Lung (tissue), 12 donors: ENCODE data around the gene FTSJ3. TPM values are rescaled to one million over a fixed set of nuclear protein-coding genes. Genes with fewer than 3 reads are reported as not detected.

Experiments used
- ATAC-seq: fragments of 200-7000 bp; cut with Tn5 transposase; one replicate; pipeline ENCODE4 v1.9.1; 2020; ENCODE audit warnings: moderate number of reproducible peaks; ENCODE audit not compliant: insufficient read depth, low FRiP score
- DNase-seq, 3 donors: peaks; one replicate each; pipeline ENCODE4 v3.0.0-alpha.2; 2013 to 2017
- H3K27ac ChIP-seq, 2 donors: one replicate each; pipeline ENCODE4 v1.5.1; 2013; ENCODE audit warnings: mild to moderate bottlenecking in 2 of 2, moderate library complexity in 2 of 2, control low read depth in 1 of 2, inconsistent platforms in 1 of 2, low read depth in 1 of 2, low read length in 1 of 2
- H3K27me3 ChIP-seq, 3 donors: one replicate each; pipeline ENCODE4 v1.5.1; 2013; ENCODE audit warnings: low read length in 2 of 3; ENCODE audit not compliant: control insufficient read depth in 3 of 3, insufficient read depth in 3 of 3
- H3K36me3 ChIP-seq, 4 donors: one replicate each; pipeline ENCODE4 v1.5.1; 2013; ENCODE audit warnings: low read length in 4 of 4, mild to moderate bottlenecking in 1 of 4, moderate library complexity in 1 of 4; ENCODE audit not compliant: control insufficient read depth in 4 of 4, insufficient read depth in 4 of 4
- H3K4me1 ChIP-seq, 5 donors: one replicate each; pipeline ENCODE4 v1.5.1; 2013; ENCODE audit warnings: low read length in 5 of 5, mild to moderate bottlenecking in 2 of 5, moderate library complexity in 1 of 5; ENCODE audit not compliant: control insufficient read depth in 5 of 5, insufficient read depth in 5 of 5
- H3K4me3 ChIP-seq: one replicate; pipeline ENCODE4 v1.5.1; 2013; ENCODE audit warnings: mild to moderate bottlenecking, control low read depth, moderate library complexity
- H3K9ac ChIP-seq, 2 donors: one replicate each; pipeline ENCODE4 v1.5.1; 2013; ENCODE audit warnings: low read length in 2 of 2, control low read depth in 1 of 2; ENCODE audit not compliant: insufficient read depth in 1 of 2
- H3K9me3 ChIP-seq, 4 donors: one replicate each; pipeline ENCODE4 v1.5.1; 2013; ENCODE audit warnings: low read length in 3 of 4, mild to moderate bottlenecking in 1 of 4, moderate library complexity in 1 of 4; ENCODE audit not compliant: control insufficient read depth in 4 of 4, insufficient read depth in 3 of 4
- CTCF ChIP-seq: IDR thresholded peaks from 2 replicates; pipeline ENCODE4 v1.5.1; 2012; ENCODE audit warnings: mild to moderate bottlenecking; ENCODE audit errors: control extremely low read depth, extremely low read depth
- WGBS, 2 donors: extraction: QIAGEN DNeasy Blood & Tissue Kit; methylation state at CpG; one replicate each; pipeline ENCODE4 v1.1.7; 2013; 5-methylcytosine and 5-hydroxymethylcytosine counted together
- polyA plus RNA-seq, 2 donors: library from polyadenylated mRNA; stranded (reverse); fragments of 200-250 nt; gene quantifications; one replicate each; pipeline ENCODE4 v1.2.1, GENCODE V29; 2013
- total RNA-seq, 2 donors: library from RNA; depleted of rRNA in 1 of 2; stranded (reverse); fragments of >200 nt in 1 of 2; gene quantifications; one replicate each; pipeline ENCODE4 v1.2.1, GENCODE V29; 2014 to 2021
- donor health status: control.
- donor health status: control.
- donor health status: Bipolar disorder and iron deficiency.
- donor health status: healthy.
- donor health status: DM: yes; HTN: yes; CAD: no.

The FTSJ3 gene
- total and polyA plus RNA-seq, 4 donors, result 15.4 to 39.8 (median 29.6) TPM

GRCh38 chr17:63816669-63817068, 10.8 kb downstream of the FTSJ3 start:
- Histone ChIP-seq H3K4me3 (no peak overlapping the region), H3K27me3 (no peaks in the 10 kb centered on the region), H3K9ac (no peak overlapping the region), H3K9me3 (no peaks in the 10 kb centered on the region), H3K4me1 (peaks cover 0 to 5% (median 0%) of the 10 kb centered on the region in 5 donors), H3K36me3 (peaks cover 62 to 72% (median 65%) of the 10 kb centered on the region in 4 donors), H3K27ac (no peak overlapping the region)
- WGBS, 2 donors, result 80 to 93% methylated on average over 4 of the region's 4 CpGs
- DNase-seq (no peak), ATAC-seq (no peak)
- TF ChIP-seq CTCF, result no peak

- H3K9me3 ChIP-seq, result no peaks in the 10 kb centered on the region
- H3K4me3 ChIP-seq, result no peak overlapping the region
- no peak overlapping the region for H3K27ac ChIP-seq
- peaks cover 0 to 5% (median 0%) of the 10 kb centered on the region in 5 donors for H3K4me1 ChIP-seq
- WGBS, 2 donors, result 90 to 97% methylated on average over 2 of the region's 2 CpGs
- no peak for TF ChIP-seq CTCF
- H3K27me3 ChIP-seq, result no peaks in the 10 kb centered on the region
- H3K36me3 ChIP-seq, result peaks cover 58 to 74% (median 67%) of the 10 kb centered on the region in 4 donors
- H3K9ac ChIP-seq, result no peak overlapping the region
- DNase-seq (no peak), ATAC-seq (no peak)
Observed at GRCh38 chr17:63816123-63816522, 11.3 kb downstream of the FTSJ3 start.

GRCh38 chr17:63809970-63810369, 17.5 kb downstream of the FTSJ3 start:
- H3K9me3 ChIP-seq, result no peaks in the 10 kb centered on the region
- no peaks in the 10 kb centered on the region for H3K27me3 ChIP-seq
- no peak overlapping the region for H3K27ac ChIP-seq
- no peak overlapping the region for H3K4me3 ChIP-seq
- WGBS, 2 donors, result 90 to 95% methylated on average over 9 of the region's 9 CpGs
- H3K36me3 ChIP-seq, result peaks cover 33 to 76% (median 51%) of the 10 kb centered on the region in 4 donors
- TF ChIP-seq CTCF, result no peak
- no peaks in the 10 kb centered on the region for H3K4me1 ChIP-seq
- DNase-seq (no peak), ATAC-seq (no peak)
- no peak overlapping the region for H3K9ac ChIP-seq

GRCh38 chr17:63805591-63805990, 21.9 kb downstream of the FTSJ3 start:
- peaks cover 27 to 57% (median 40%) of the 10 kb centered on the region in 4 donors for H3K36me3 ChIP-seq
- ATAC-seq (no peak), DNase-seq (no peak)
- H3K4me3 ChIP-seq, result no peak overlapping the region
- H3K4me1 ChIP-seq, result no peaks in the 10 kb centered on the region
- WGBS, 2 donors, result 73 to 83% methylated on average over 2 of the region's 2 CpGs
- H3K9ac ChIP-seq, result no peak overlapping the region
- H3K9me3 ChIP-seq, result no peaks in the 10 kb centered on the region
- H3K27ac ChIP-seq, result no peak overlapping the region
- no peak for TF ChIP-seq CTCF
- H3K27me3 ChIP-seq, result no peaks in the 10 kb centered on the region
